Measurements from ENCODE around the gene AUTS2. TPM values are rescaled to one million over a fixed set of nuclear protein-coding genes. Genes with fewer than 3 reads are reported as not detected.

AUTS2 gene
- total RNA-seq, 2 donors from 2014 or later = 2.9 to 7.9 TPM

GRCh38 chr7:69910150-69910549 lies 311.9 kb downstream of the AUTS2 start:
- DNase-seq (no peak), ATAC-seq (replicated peaks in 1 of 2) (no peak)
- peaks cover 2 to 4% of the 10 kb centered on the region in 2 donors for H3K9me3 Mint-ChIP-seq
- H3K27me3 Mint-ChIP-seq (ENCODE audit: low read depth) = no peaks in the 10 kb centered on the region
- H3K4me3 Mint-ChIP-seq = no peak overlapping the region
- H3K27ac Mint-ChIP-seq = no peak overlapping the region
- peaks cover 8% of the 10 kb centered on the region for H3K4me1 Mint-ChIP-seq (ENCODE audit: low read depth)
- H3K36me3 Mint-ChIP-seq (ENCODE audit: insufficient read depth in 2 of 2) = no peaks in the 10 kb centered on the region

GRCh38 chr7:69911337-69911736 lies 313.1 kb downstream of the AUTS2 start:
- Mint-ChIP-seq H3K4me3 (no peak overlapping the region), H3K36me3 (ENCODE audit: insufficient read depth in 2 of 2) (no peaks in the 10 kb centered on the region), H3K27me3 (ENCODE audit: low read depth) (no peaks in the 10 kb centered on the region), H3K9me3 (peaks cover 2 to 4% of the 10 kb centered on the region in 2 donors), H3K27ac (no peak overlapping the region), H3K4me1 (ENCODE audit: low read depth) (peaks cover 4% of the 10 kb centered on the region)
- ATAC-seq (replicated peaks in 1 of 2) (no peak), DNase-seq (no peak)

- no peaks in the 10 kb centered on the region for H3K36me3 Mint-ChIP-seq (ENCODE audit: insufficient read depth in 2 of 2)
- no peak for ATAC-seq (replicated peaks in 1 of 2)
- DNase-seq = no peak
- no peaks in the 10 kb centered on the region for H3K27me3 Mint-ChIP-seq (ENCODE audit: low read depth)
- peaks cover 2 to 4% of the 10 kb centered on the region in 2 donors for H3K9me3 Mint-ChIP-seq
- H3K4me1 Mint-ChIP-seq (ENCODE audit: low read depth) = no peaks in the 10 kb centered on the region
- no peak overlapping the region for H3K4me3 Mint-ChIP-seq
- no peak overlapping the region for H3K27ac Mint-ChIP-seq
Measured at GRCh38 chr7:69912141-69912540, 313.9 kb downstream of the AUTS2 start.

- no peak for ATAC-seq (replicated peaks in 1 of 2)
- H3K4me3 Mint-ChIP-seq = no peak overlapping the region
- H3K4me1 Mint-ChIP-seq (ENCODE audit: low read depth) = no peaks in the 10 kb centered on the region
- H3K27ac Mint-ChIP-seq = no peak overlapping the region
- no peaks in the 10 kb centered on the region for H3K27me3 Mint-ChIP-seq (ENCODE audit: low read depth)
- peaks cover 2 to 4% of the 10 kb centered on the region in 2 donors for H3K9me3 Mint-ChIP-seq
- no peaks in the 10 kb centered on the region for H3K36me3 Mint-ChIP-seq (ENCODE audit: insufficient read depth in 2 of 2)
- DNase-seq = no peak
Measured at GRCh38 chr7:69912846-69913245, 314.6 kb downstream of the AUTS2 start.

- DNase-seq (no peak), ATAC-seq (replicated peaks in 1 of 2) (no peak)
- no peaks in the 10 kb centered on the region for H3K27me3 Mint-ChIP-seq (ENCODE audit: low read depth)
- H3K4me1 Mint-ChIP-seq (ENCODE audit: low read depth) = no peaks in the 10 kb centered on the region
- H3K27ac Mint-ChIP-seq = no peak overlapping the region
- H3K4me3 Mint-ChIP-seq = no peak overlapping the region
- H3K9me3 Mint-ChIP-seq = no peaks in the 10 kb centered on the region
- H3K36me3 Mint-ChIP-seq (ENCODE audit: insufficient read depth in 2 of 2) = no peaks in the 10 kb centered on the region
Measured at GRCh38 chr7:69919426-69920111, 321.3 kb downstream of the AUTS2 start.

GRCh38 chr7:69920797-69921196 lies 322.5 kb downstream of the AUTS2 start:
- Mint-ChIP-seq H3K4me3 (no peak overlapping the region), H3K9me3 (no peaks in the 10 kb centered on the region), H3K27ac (no peak overlapping the region), H3K36me3 (ENCODE audit: insufficient read depth in 2 of 2) (no peaks in the 10 kb centered on the region), H3K4me1 (ENCODE audit: low read depth) (no peaks in the 10 kb centered on the region), H3K27me3 (ENCODE audit: low read depth) (no peaks in the 10 kb centered on the region)
- ATAC-seq (replicated peaks in 1 of 2) (no peak), DNase-seq (no peak)

GRCh38 chr7:69922026-69922803 lies 323.9 kb downstream of the AUTS2 start:
- DNase-seq (no peak), ATAC-seq (replicated peaks in 1 of 2) (no peak)
- no peaks in the 10 kb centered on the region for H3K9me3 Mint-ChIP-seq
- no peaks in the 10 kb centered on the region for H3K4me1 Mint-ChIP-seq (ENCODE audit: low read depth)
- no peak overlapping the region for H3K4me3 Mint-ChIP-seq
- no peaks in the 10 kb centered on the region for H3K27me3 Mint-ChIP-seq (ENCODE audit: low read depth)
- H3K36me3 Mint-ChIP-seq (ENCODE audit: insufficient read depth in 2 of 2) = no peaks in the 10 kb centered on the region
- H3K27ac Mint-ChIP-seq = no peak overlapping the region

- DNase-seq (no peak), ATAC-seq (replicated peaks in 1 of 2) (no peak)
- no peaks in the 10 kb centered on the region for H3K36me3 Mint-ChIP-seq (ENCODE audit: insufficient read depth in 2 of 2)
- H3K4me1 Mint-ChIP-seq (ENCODE audit: low read depth) = no peaks in the 10 kb centered on the region
- H3K9me3 Mint-ChIP-seq = no peaks in the 10 kb centered on the region
- H3K27me3 Mint-ChIP-seq (ENCODE audit: low read depth) = no peaks in the 10 kb centered on the region
- no peak overlapping the region for H3K4me3 Mint-ChIP-seq
- no peak overlapping the region for H3K27ac Mint-ChIP-seq
Measured at GRCh38 chr7:69927461-69927860, 329.2 kb downstream of the AUTS2 start.

- Mint-ChIP-seq H3K27me3 (ENCODE audit: low read depth) (no peaks in the 10 kb centered on the region), H3K9me3 (no peaks in the 10 kb centered on the region), H3K4me3 (no peak overlapping the region), H3K36me3 (ENCODE audit: insufficient read depth in 2 of 2) (no peaks in the 10 kb centered on the region), H3K27ac (no peak overlapping the region), H3K4me1 (ENCODE audit: low read depth) (no peaks in the 10 kb centered on the region)
- ATAC-seq (replicated peaks in 1 of 2) = no peak
- no peak for DNase-seq
Measured at GRCh38 chr7:69928621-69929020, 330.3 kb downstream of the AUTS2 start.

- no peak overlapping the region for H3K4me3 Mint-ChIP-seq
- H3K27me3 Mint-ChIP-seq (ENCODE audit: low read depth) = no peaks in the 10 kb centered on the region
- no peak overlapping the region for H3K27ac Mint-ChIP-seq
- DNase-seq (no peak), ATAC-seq (replicated peaks in 1 of 2) (no peak)
- no peaks in the 10 kb centered on the region for H3K36me3 Mint-ChIP-seq (ENCODE audit: insufficient read depth in 2 of 2)
- no peaks in the 10 kb centered on the region for H3K9me3 Mint-ChIP-seq
- H3K4me1 Mint-ChIP-seq (ENCODE audit: low read depth) = no peaks in the 10 kb centered on the region
Measured at GRCh38 chr7:69929622-69930021, 331.3 kb downstream of the AUTS2 start.

GRCh38 chr7:69932034-69932628 lies 333.9 kb downstream of the AUTS2 start:
- Mint-ChIP-seq H3K27ac (no peak overlapping the region), H3K27me3 (ENCODE audit: low read depth) (no peaks in the 10 kb centered on the region), H3K36me3 (ENCODE audit: insufficient read depth in 2 of 2) (no peaks in the 10 kb centered on the region), H3K4me1 (ENCODE audit: low read depth) (no peaks in the 10 kb centered on the region), H3K9me3 (no peaks in the 10 kb centered on the region), H3K4me3 (no peak overlapping the region)
- no peak for ATAC-seq (replicated peaks in 1 of 2)
- DNase-seq = no peak

GRCh38 chr7:69934144-69934903 lies 336.0 kb downstream of the AUTS2 start:
- no peaks in the 10 kb centered on the region for H3K9me3 Mint-ChIP-seq
- no peaks in the 10 kb centered on the region for H3K4me1 Mint-ChIP-seq (ENCODE audit: low read depth)
- ATAC-seq (replicated peaks in 1 of 2) (no peak), DNase-seq (no peak)
- no peaks in the 10 kb centered on the region for H3K27me3 Mint-ChIP-seq (ENCODE audit: low read depth)
- H3K4me3 Mint-ChIP-seq = no peak overlapping the region
- H3K36me3 Mint-ChIP-seq (ENCODE audit: insufficient read depth in 2 of 2) = no peaks in the 10 kb centered on the region
- no peak overlapping the region for H3K27ac Mint-ChIP-seq

GRCh38 chr7:69935107-69935506 lies 336.8 kb downstream of the AUTS2 start:
- Mint-ChIP-seq H3K4me3 (no peak overlapping the region), H3K4me1 (ENCODE audit: low read depth) (no peaks in the 10 kb centered on the region), H3K9me3 (no peaks in the 10 kb centered on the region), H3K27me3 (ENCODE audit: low read depth) (no peaks in the 10 kb centered on the region), H3K27ac (no peak overlapping the region), H3K36me3 (ENCODE audit: insufficient read depth in 2 of 2) (no peaks in the 10 kb centered on the region)
- no peak for ATAC-seq (replicated peaks in 1 of 2)
- no peak for DNase-seq

All from activated T-cell treated with anti-CD3 and anti-CD28 coated beads, Interleukin-2, amount 50 U/mL, for 72 hours (primary cell).